ENCODE results near the gene NPAS2.

DNA sequence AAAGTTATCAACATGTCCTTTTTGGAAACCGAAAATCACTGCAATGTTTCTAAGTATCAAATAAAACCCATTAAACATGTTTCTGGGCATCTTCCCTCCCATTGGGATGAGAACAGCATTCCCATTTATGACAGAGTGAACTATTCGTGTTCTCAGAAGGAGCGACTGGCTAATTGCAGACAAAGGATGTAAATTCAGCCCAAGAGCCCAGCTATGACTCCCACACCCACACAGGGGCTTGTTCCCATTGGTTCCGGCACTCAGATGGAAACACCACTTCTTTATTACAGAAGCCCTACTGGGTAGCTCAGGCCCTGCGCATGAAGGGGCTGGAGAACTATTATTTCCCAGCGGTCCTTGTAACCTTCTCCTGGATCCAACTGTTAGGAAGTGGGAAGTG is 16.6 kb upstream of the NPAS2 start:
- TF ChIP-seq, protein P1, sequence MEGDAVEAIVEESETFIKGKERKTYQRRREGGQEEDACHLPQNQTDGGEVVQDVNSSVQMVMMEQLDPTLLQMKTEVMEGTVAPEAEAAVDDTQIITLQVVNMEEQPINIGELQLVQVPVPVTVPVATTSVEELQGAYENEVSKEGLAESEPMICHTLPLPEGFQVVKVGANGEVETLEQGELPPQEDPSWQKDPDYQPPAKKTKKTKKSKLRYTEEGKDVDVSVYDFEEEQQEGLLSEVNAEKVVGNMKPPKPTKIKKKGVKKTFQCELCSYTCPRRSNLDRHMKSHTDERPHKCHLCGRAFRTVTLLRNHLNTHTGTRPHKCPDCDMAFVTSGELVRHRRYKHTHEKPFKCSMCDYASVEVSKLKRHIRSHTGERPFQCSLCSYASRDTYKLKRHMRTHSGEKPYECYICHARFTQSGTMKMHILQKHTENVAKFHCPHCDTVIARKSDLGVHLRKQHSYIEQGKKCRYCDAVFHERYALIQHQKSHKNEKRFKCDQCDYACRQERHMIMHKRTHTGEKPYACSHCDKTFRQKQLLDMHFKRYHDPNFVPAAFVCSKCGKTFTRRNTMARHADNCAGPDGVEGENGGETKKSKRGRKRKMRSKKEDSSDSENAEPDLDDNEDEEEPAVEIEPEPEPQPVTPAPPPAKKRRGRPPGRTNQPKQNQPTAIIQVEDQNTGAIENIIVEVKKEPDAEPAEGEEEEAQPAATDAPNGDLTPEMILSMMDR (conservative IDR thresholded peaks at IDR 0.05 in 1 of 2, IDR thresholded peaks at IDR 0.05 in 1 of 2; ENCODE audit: extremely low read depth in 1 of 2, insufficient read depth in 1 of 2, low read depth in 1 of 2, low read length in 2 of 2): no peak
- no peak for TF ChIP-seq EZH2 (IDR thresholded peaks at IDR 0.05; ENCODE audit: borderline replicate concordance, low read length)

Data from mammary epithelial cell (primary cell).